ENCODE results near the gene ANO8.
A peak's percentile ranks its signal among the peaks of the same experiment; 100 is the strongest.

ANO8 gene

GRCh38 chr19:17328517-17329365 lies 5.9 kb downstream of the ANO8 start:
- DNase-seq, result peak; percentile 63 to 67

- DNase-seq, result peak; percentile 51 to 56
Observed at GRCh38 chr19:17327654-17328516, 6.8 kb downstream of the ANO8 start.

GRCh38 chr19:17327068-17327653 lies 7.5 kb downstream of the ANO8 start:
- DNase-seq, result no peak

- DNase-seq, result no peak
Observed at GRCh38 chr19:17326595-17326966, 8.1 kb downstream of the ANO8 start.

DNA sequence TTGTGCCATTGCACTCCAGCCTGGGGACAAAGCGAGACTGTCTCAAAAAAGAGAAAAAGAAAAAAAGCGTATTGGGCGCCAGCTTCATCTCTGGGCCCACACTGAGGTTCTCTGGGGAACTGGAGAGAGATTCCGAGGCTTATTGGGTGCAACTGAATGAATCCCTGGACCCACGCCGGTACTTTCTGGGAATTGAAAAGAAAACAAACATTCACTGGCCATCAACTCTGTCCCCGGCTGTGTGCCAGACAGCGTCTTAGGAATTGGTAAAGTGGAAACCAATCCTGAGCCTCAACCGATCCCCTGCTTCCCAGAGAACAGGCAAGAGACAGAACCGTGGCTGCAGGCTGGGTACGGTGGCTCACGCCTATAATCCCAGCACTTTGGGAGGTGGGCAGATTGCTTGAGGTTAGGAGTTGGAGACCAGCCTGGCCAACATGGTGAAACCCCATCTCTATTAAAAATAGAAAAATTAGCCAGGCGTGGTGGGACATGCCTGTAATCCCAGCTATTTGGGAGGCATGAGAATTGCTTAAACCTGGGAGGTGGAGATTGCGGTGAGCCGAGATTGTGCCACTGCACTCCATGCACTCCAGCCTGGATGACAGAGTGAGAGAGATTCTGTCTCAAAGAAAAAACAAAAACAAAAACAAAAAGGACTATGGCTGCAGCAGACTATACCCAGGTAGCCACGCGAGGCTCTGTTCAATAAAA lies 8.6 kb downstream of the ANO8 start:
- no peak for DNase-seq

GRCh38 chr19:17325133-17325532 lies 9.5 kb downstream of the ANO8 start:
- no peak for DNase-seq

GRCh38 chr19:17324357-17325114 lies 10.1 kb downstream of the ANO8 start:
- DNase-seq, result no peak

- no peak for DNase-seq
Observed at GRCh38 chr19:17323964-17324332, 10.7 kb downstream of the ANO8 start.

GRCh38 chr19:17323300-17323963 lies 11.2 kb downstream of the ANO8 start:
- no peak for DNase-seq

DNA sequence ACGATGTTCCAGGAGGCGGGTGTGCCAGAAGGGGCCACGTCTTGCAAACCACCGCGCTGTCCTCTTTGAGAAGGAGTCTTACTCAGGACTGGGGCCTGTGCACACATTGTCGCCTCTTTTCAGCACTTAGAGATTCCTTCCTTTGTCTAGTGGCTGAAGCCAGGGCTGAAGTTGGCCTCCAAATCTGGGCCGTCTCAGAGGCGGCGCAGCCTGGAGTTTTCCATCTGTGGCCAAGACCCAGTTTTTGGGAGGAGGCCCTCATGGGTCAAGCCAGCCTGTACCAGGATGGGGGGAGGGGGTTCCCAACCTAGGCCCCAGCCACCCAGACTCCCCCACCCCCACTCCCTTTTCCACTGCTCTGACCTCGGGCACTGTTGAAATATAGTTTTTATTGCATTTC lies 11.8 kb downstream of the ANO8 start:
- DNase-seq, result no peak

DNA sequence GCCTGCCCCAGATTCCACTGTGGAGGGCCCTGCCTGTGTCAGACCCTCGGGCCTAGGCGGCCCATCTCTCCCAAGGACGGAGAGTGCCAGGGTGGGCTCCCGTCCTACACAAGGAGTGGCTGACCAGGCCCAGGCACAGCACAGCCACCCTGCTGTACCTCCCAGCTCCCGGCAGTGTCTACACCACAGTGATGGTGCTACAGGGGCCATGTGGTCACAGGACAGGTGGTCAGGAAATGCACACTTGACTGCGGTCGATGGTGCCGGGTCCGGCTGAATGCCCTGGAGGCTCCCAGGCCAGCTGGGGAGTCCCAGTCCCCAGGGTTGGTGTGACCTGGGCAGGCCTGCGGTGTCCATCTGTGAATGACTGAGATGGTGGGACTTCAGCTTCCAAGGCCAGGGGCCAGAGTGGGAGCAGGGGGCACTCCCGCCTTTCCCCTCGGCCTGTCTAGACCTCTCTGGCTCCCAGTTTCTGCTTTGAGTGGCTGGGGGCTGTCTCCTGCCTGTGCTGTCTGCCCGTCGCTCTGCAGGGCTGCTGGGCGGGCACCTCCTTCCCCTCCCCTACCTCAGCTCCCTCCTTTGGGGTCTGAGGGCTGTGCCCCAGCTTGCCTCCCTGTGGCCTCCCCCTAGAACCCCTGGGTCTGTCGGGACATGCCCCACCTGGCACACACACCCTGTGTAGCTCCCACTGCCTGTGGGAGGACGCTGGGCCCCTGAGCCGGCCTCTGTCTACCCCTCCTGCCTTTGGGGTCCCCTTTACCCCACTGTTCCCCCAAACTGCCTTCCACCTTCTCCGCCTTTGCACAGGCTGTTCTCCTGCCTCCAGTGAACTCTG lies 12.8 kb downstream of the ANO8 start:
- no peak for DNase-seq

DNA sequence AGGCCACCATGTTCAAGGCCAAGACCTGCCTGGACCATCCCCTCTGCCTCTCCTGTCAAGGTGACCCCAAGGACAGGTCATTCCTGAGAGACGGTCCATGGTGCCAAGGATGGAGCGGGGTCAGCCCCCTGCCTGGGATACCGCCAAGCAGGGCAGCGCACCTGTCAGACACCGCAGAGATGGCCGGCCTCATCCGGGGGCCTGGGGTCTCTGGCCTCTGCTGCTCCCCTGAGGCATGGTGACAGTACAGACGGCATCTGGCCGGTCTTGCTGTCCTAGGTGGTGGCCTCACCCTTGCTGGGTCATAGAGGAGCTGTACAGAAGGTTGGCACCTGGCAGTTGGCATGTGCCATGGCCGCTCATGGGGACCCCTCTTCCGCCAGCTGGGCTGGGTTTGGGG lies 14.2 kb downstream of the ANO8 start:
- no peak for DNase-seq

DNA sequence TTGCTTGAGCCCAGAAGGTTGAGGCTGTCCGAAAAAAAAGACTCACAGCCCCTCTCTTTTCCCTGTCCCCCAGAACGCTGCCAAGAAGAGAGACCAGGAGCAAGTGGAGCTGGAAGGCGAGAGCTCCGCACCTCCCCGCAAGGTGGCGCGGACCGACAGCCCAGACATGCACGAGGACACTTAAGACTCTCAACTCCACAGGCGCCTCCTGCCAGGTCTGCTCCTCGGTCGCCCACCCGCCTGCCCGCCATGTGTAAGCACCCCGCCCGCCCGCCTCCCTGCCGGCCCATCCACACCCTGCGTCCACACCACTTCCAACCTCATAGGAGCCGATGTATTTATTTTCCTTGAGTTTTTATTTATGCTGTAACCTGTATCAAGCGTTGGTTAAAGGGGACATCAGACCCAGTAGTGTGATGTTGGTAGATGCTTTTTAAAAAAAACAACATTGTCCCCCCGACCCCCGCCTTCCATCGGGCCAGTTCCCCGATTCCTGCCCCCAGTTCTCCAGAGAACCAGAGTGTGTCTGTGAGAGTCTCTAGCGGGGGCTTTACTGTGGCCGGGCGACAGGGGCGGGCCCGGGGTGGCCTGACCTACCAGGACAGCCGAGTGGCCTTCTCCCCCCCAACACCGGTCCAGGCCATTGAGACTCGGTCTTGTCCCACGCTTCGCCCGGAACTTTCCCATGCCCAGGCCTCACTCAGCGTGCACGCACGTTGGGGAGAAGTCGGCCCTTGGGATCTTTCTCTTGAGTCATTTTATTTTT lies 15.0 kb downstream of the ANO8 start:
- no peak for DNase-seq

GRCh38 chr19:17318966-17319365 lies 15.7 kb downstream of the ANO8 start:
- no peak for DNase-seq

- no peak for DNase-seq
Observed at GRCh38 chr19:17314007-17314593, 20.6 kb downstream of the ANO8 start.

- DNase-seq, result no peak
Observed at GRCh38 chr19:17312189-17313113, 22.2 kb downstream of the ANO8 start.

- DNase-seq, result no peak
Observed at GRCh38 chr19:17311455-17312188, 23.0 kb downstream of the ANO8 start.

Measured in activated CD4-positive, alpha-beta T cell treated with anti-CD3 and anti-CD28 coated beads for 4 hours (primary cell).